HEK293 (cell line): ENCODE data around the gene STRBP.
A peak's percentile ranks its signal among the peaks of the same experiment; 100 is the strongest.

Experiments
- CTCF ChIA-PET: fragments of 350-600 bp; formaldehyde crosslinking; extraction: SDS; loops from one replicate; lab custom pipeline; 2021; ENCODE audit warnings: antibody characterized with exemption; lab: Yijun Ruan, JAX
- POLR2A ChIA-PET: fragments of 300-600 bp; formaldehyde crosslinking; extraction: SDS; loops from one replicate; lab custom pipeline; 2020; ENCODE audit warnings: antibody characterized with exemption, inconsistent platforms; lab: Yijun Ruan, JAX
- H3K27ac ChIP-seq: fragments of 200-500 bp; sonication (Bioruptor generic); 2 replicates; pipeline ENCODE4 v1.5.1; 2014; ENCODE audit warnings: low read depth, low read length, control low read depth, inconsistent platforms; ENCODE audit errors: extremely low read depth
- H3K36me3 ChIP-seq, 2 experiments: fragments of 200-500 bp in 1 of 2; sonication (Bioruptor generic) in 1 of 2; 1 replicate in 1 of 2; 2 replicates in 1 of 2; pipeline ENCODE4 v1.5.1; 2014 to 2017; ENCODE audit warnings: inconsistent platforms in 2 of 2, low read length in 2 of 2; ENCODE audit not compliant: control insufficient read depth in 2 of 2, insufficient read depth in 1 of 2
- H3K4me1 ChIP-seq: fragments of 200-500 bp; sonication (Bioruptor generic); 2 replicates; pipeline ENCODE4 v1.5.1; 2014; ENCODE audit warnings: mild to moderate bottlenecking, low read length, inconsistent platforms; ENCODE audit not compliant: control insufficient read depth, insufficient read depth
- H3K4me3 ChIP-seq: 2 replicates; pipeline ENCODE4 v1.5.1; 2011; ENCODE audit warnings: low read depth, mild to moderate bottlenecking, control low read depth, low read length, moderate library complexity
- H3K9me3 ChIP-seq: fragments of 200-500 bp; sonication (Bioruptor generic); 2 replicates; pipeline ENCODE4 v1.5.1; 2014; ENCODE audit warnings: low read depth, low read length, inconsistent platforms; ENCODE audit not compliant: control insufficient read depth, insufficient read depth
- MYNN ChIP-seq: fragments of 450-650 bp; formaldehyde crosslinking; IDR thresholded peaks from 2 replicates; pipeline ENCODE4 v1.5.1; 2016; ENCODE audit warnings: missing biosample characterization, missing genetic modification characterization, borderline replicate concordance
- OVOL3 ChIP-seq: fragments of 450-650 bp; formaldehyde crosslinking; IDR thresholded peaks from 2 replicates; pipeline ENCODE4 v1.5.1; 2016; ENCODE audit warnings: missing biosample characterization, missing genetic modification characterization
- SCRT1 ChIP-seq: fragments of 450-650 bp; formaldehyde crosslinking; IDR thresholded peaks from 2 replicates; pipeline ENCODE4 v1.5.1; 2016; ENCODE audit warnings: missing biosample characterization, missing genetic modification characterization, borderline replicate concordance
- SCRT2 ChIP-seq: fragments of 450-650 bp; formaldehyde crosslinking; IDR thresholded peaks from 2 replicates; pipeline ENCODE4 v1.5.1; 2016; ENCODE audit warnings: missing biosample characterization, missing genetic modification characterization
- SP7 ChIP-seq: fragments of 450-650 bp; formaldehyde crosslinking; IDR thresholded peaks from 2 replicates; pipeline ENCODE4 v1.5.1; 2016; ENCODE audit warnings: missing biosample characterization, missing genetic modification characterization
- ZBTB48 ChIP-seq: fragments of 450-650 bp; formaldehyde crosslinking; IDR thresholded peaks from 2 replicates; pipeline ENCODE4 v1.5.1; 2016; ENCODE audit warnings: missing biosample characterization, missing genetic modification characterization
- ZNF121 ChIP-seq: fragments of 450-650 bp; formaldehyde crosslinking; IDR thresholded peaks from 2 replicates; pipeline ENCODE4 v1.5.1; 2016; ENCODE audit warnings: missing biosample characterization, missing genetic modification characterization
- ZNF239 ChIP-seq: fragments of 450-650 bp; formaldehyde crosslinking; IDR thresholded peaks from 2 replicates; pipeline ENCODE4 v1.5.1; 2016; ENCODE audit warnings: missing biosample characterization, missing genetic modification characterization
- ZNF580 ChIP-seq: fragments of 450-650 bp; formaldehyde crosslinking; IDR thresholded peaks from 2 replicates; pipeline ENCODE4 v1.5.1; 2016; ENCODE audit warnings: missing biosample characterization, missing genetic modification characterization
- ZNF600 ChIP-seq: fragments of 450-650 bp; formaldehyde crosslinking; IDR thresholded peaks from 2 replicates; pipeline ENCODE4 v1.5.1; 2016; ENCODE audit warnings: missing biosample characterization, missing genetic modification characterization
- ZNF654 ChIP-seq: fragments of 450-650 bp; formaldehyde crosslinking; IDR thresholded peaks from 2 replicates; pipeline ENCODE4 v1.5.1; 2016; ENCODE audit warnings: low read depth, missing biosample characterization, missing genetic modification characterization
- ZNF664 ChIP-seq: fragments of 450-650 bp; formaldehyde crosslinking; IDR thresholded peaks from 2 replicates; pipeline ENCODE4 v1.5.1; 2016; ENCODE audit warnings: missing biosample characterization, missing genetic modification characterization
- ZNF692 ChIP-seq: fragments of 450-650 bp; formaldehyde crosslinking; IDR thresholded peaks from 2 replicates; pipeline ENCODE4 v1.5.1; 2016; ENCODE audit warnings: missing biosample characterization, missing genetic modification characterization
- TF ChIP-seq, protein P1 (sequence below): fragments of 450-650 bp; formaldehyde crosslinking; IDR thresholded peaks from 2 replicates; pipeline ENCODE4 v1.5.1; 2016; ENCODE audit warnings: missing biosample characterization, missing genetic modification characterization, borderline replicate concordance
- TF ChIP-seq, protein P2 (sequence below): fragments of 450-650 bp; formaldehyde crosslinking; conservative IDR thresholded peaks from 2 replicates; pipeline ENCODE4 v1.5.1; 2016; ENCODE audit warnings: low read depth, missing biosample characterization, missing genetic modification characterization

The STRBP gene

GRCh38 chr9:123196124-123196523 lies 72.3 kb downstream of the STRBP start:
- ChIA-PET POLR2A (interaction anchor here (0.5 kb wide), 1 partner anchor 67 kb away, joined by 4 read pairs; no protein-coding TSS in a partner anchor), CTCF (no interaction called here)
- Histone ChIP-seq H3K4me1 (0 out of 2 replicates have a peak, but pooled peaks cover 4% of the 10 kb centered on the region), H3K27ac (no peak overlapping the region), H3K9me3 (no peaks in the 10 kb centered on the region), H3K36me3 (no peaks in the 10 kb centered on the region), H3K4me3 (no peak overlapping the region)
- TF ChIP-seq ZBTB48 (tag by site-specific recombination) (no peak), SP7 (no peak), MYNN (tag by site-specific recombination) (no peak), ZNF239 (no peak), ZNF654 (tag by site-specific recombination) (no peak), ZNF692 (tag by site-specific recombination) (no peak), OVOL3 (tag by site-specific recombination) (no peak), ZNF121 (tag by site-specific recombination) (no peak), ZNF600 (tag by site-specific recombination) (no peak)
- TF ChIP-seq, protein P1, sequence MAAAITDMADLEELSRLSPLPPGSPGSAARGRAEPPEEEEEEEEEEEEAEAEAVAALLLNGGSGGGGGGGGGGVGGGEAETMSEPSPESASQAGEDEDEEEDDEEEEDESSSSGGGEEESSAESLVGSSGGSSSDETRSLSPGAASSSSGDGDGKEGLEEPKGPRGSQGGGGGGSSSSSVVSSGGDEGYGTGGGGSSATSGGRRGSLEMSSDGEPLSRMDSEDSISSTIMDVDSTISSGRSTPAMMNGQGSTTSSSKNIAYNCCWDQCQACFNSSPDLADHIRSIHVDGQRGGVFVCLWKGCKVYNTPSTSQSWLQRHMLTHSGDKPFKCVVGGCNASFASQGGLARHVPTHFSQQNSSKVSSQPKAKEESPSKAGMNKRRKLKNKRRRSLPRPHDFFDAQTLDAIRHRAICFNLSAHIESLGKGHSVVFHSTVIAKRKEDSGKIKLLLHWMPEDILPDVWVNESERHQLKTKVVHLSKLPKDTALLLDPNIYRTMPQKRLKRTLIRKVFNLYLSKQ (tag by site-specific recombination) = no peak
- TF ChIP-seq, protein P2, sequence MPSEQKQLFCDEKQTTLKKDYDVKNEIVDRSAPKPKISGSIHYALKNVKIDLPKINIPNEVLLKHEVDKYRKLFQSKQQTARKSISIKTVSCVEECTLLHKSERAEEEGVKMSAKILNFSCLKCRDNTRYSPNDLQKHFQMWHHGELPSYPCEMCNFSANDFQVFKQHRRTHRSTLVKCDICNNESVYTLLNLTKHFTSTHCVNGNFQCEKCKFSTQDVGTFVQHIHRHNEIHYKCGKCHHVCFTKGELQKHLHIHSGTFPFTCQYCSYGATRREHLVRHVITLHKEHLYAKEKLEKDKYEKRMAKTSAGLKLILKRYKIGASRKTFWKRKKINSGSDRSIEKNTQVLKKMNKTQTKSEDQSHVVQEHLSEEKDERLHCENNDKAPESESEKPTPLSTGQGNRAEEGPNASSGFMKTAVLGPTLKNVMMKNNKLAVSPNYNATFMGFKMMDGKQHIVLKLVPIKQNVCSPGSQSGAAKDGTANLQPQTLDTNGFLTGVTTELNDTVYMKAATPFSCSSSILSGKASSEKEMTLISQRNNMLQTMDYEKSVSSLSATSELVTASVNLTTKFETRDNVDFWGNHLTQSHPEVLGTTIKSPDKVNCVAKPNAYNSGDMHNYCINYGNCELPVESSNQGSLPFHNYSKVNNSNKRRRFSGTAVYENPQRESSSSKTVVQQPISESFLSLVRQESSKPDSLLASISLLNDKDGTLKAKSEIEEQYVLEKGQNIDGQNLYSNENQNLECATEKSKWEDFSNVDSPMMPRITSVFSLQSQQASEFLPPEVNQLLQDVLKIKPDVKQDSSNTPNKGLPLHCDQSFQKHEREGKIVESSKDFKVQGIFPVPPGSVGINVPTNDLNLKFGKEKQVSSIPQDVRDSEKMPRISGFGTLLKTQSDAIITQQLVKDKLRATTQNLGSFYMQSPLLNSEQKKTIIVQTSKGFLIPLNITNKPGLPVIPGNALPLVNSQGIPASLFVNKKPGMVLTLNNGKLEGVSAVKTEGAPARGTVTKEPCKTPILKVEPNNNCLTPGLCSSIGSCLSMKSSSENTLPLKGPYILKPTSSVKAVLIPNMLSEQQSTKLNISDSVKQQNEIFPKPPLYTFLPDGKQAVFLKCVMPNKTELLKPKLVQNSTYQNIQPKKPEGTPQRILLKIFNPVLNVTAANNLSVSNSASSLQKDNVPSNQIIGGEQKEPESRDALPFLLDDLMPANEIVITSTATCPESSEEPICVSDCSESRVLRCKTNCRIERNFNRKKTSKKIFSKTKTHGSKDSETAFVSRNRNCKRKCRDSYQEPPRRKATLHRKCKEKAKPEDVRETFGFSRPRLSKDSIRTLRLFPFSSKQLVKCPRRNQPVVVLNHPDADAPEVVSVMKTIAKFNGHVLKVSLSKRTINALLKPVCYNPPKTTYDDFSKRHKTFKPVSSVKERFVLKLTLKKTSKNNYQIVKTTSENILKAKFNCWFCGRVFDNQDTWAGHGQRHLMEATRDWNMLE = no peak

- CTCF ChIA-PET = no interaction called here
- Histone ChIP-seq H3K36me3 (no peaks in the 10 kb centered on the region), H3K4me1 (0 out of 2 replicates have a peak, but pooled peaks cover 4% of the 10 kb centered on the region), H3K27ac (no peak overlapping the region), H3K9me3 (no peaks in the 10 kb centered on the region), H3K4me3 (no peak overlapping the region)
- POLR2A ChIA-PET = no interaction called here
- TF ChIP-seq ZNF664 (tag by site-specific recombination) = no peak
- TF ChIP-seq SCRT2 (tag by site-specific recombination) = peak; percentile 65
- TF ChIP-seq ZNF580 (tag by site-specific recombination) = no peak
- peak; percentile 73 for TF ChIP-seq SCRT1 (tag by site-specific recombination)
Measured at GRCh38 chr9:123194023-123194422, 74.4 kb downstream of the STRBP start.
